Pancreas (tissue), 10 donors: ENCODE results near the gene CAPZB. TPM values are rescaled to one million over a fixed set of nuclear protein-coding genes. Genes with fewer than 3 reads are reported as not detected.

Experiments used
- ATAC-seq, 4 donors: fragments of 200-7000 bp; cut with Tn5 transposase; one replicate each; pipeline versions ENCODE4 v1.8.0 to v1.9.1; 2020; ENCODE audit warnings: mild to moderate bottlenecking in 4 of 4, moderate library complexity in 4 of 4
- DNase-seq, 6 donors: peaks; one replicate each; pipeline ENCODE4 v3.0.0-alpha.2; 2020
- FAIRE-seq: peaks from 2 replicates; lab custom pipeline; 2012; peaks lifted over from hg19 to GRCh38; lab: Jason Lieb, UNC
- H3K27ac ChIP-seq, 4 donors: fragments of 200-600 bp; sonication (generic); 1 replicate in 3 of 4; 2 replicates in 1 of 4; pipeline versions ENCODE4 v1.5.0 to v1.8.0; 2020
- H3K27me3 ChIP-seq, 4 donors: fragments of 200-600 bp; one replicate each; pipeline ENCODE4 v1.8.0; 2021
- H3K36me3 ChIP-seq, 3 donors: fragments of 200-600 bp; sonication (generic) in 1 of 3; one replicate each; pipeline versions ENCODE4 v1.5.0 to v1.8.0; 2020 to 2021
- H3K4me1 ChIP-seq, 3 donors: fragments of 200-600 bp; one replicate each; pipeline ENCODE4 v1.8.0; 2021
- H3K4me3 ChIP-seq, 4 donors: fragments of 200-600 bp; sonication (generic) in 2 of 4; one replicate each; pipeline versions ENCODE4 v1.5.0 to v1.8.0; 2020 to 2021
- H3K9me3 ChIP-seq, 4 donors: fragments of 200-600 bp; one replicate each; pipeline ENCODE4 v1.8.0; 2021
- CTCF ChIP-seq, 4 donors: fragments of 200-600 bp; sonication (generic) in 3 of 4; IDR thresholded peaks; one replicate each; pipeline versions ENCODE4 v1.5.0 to v1.8.0; 2021; ENCODE audit warnings: antibody characterized with exemption in 4 of 4
- WGBS, 2 donors: extraction: QIAGEN DNeasy Blood & Tissue Kit; methylation state at CpG; one replicate each; pipeline ENCODE4 v1.1.7; 2013; 5-methylcytosine and 5-hydroxymethylcytosine counted together
- intact Hi-C, 3 donors: fragments of 100-400 bp; cut with DNase I; formaldehyde crosslinking; loops; one replicate each; pipeline versions ENCODE4 v1.11.1 to v1.14.2; 2022
- polyA plus RNA-seq, 2 donors: library from polyadenylated mRNA; stranded (reverse); fragments of 200-250 nt; gene quantifications; one replicate each; pipeline ENCODE4 v1.2.3, GENCODE V29; 2013
- total RNA-seq, 6 donors: library from RNA; stranded (reverse); fragmentation: NEBNext Ultra II Directional in 4 of 6; extraction: Animal tissue kit (Norgen Biotek cat#: 25700) in 4 of 6; gene quantifications; one replicate each; pipeline versions ENCODE4 v1.2.1 to v1.2.4, GENCODE V29; 2021 to 2023
- donor health status: healthy with polysubstance abuse.
- donor health status: DM: no; HTN: no; CAD: no; lungs with moderate emphysema.
- donor health status: DM: no; HTN: no; CAD: no.
- donor health status: control.
- donor health status: control.
- donor health status: Bipolar disorder and iron deficiency.
- donor health status: DM: yes; HTN: yes; CAD: no.
- donor health status: DM: no; HTN: no; CAD: no.
- donor health status: DM: no; HTN: no; CAD: no.
- donor health status: DM: yes; HTN: yes; CAD: no.

CAPZB gene
- total and polyA plus RNA-seq, 8 donors, result 43.2 to 124 (median 74.9) TPM

GRCh38 chr1:19457607-19458006 is 27.7 kb downstream of the CAPZB start:
- 73 to 85% methylated on average over 8 of the region's 8 CpGs for WGBS, 2 donors
- Histone ChIP-seq H3K36me3 (no peaks in the 10 kb centered on the region), H3K4me1 (peaks cover 0 to 23% (median 0%) of the 10 kb centered on the region in 3 donors), H3K9me3 (no peaks in the 10 kb centered on the region), H3K4me3 (no peak overlapping the region), H3K27me3 (no peaks in the 10 kb centered on the region), H3K27ac (no peak overlapping the region)
- intact Hi-C loops, result no loop called here
- no peak for FAIRE-seq
- TF ChIP-seq CTCF (IDR thresholded peaks at IDR 0.05), result no peak
- DNase-seq, result no peak
- ATAC-seq, result no peak

GRCh38 chr1:19456968-19457441 is 28.3 kb downstream of the CAPZB start:
- no peaks in the 10 kb centered on the region for H3K27me3 ChIP-seq
- H3K4me1 ChIP-seq, result peaks cover 0 to 23% (median 0%) of the 10 kb centered on the region in 3 donors
- no peak overlapping the region for H3K4me3 ChIP-seq
- intact Hi-C loops, result no loop called here
- 78 to 91% methylated on average over 9 of the region's 9 CpGs for WGBS, 2 donors
- ATAC-seq, result peak in 1 of 4 donors; percentile 4
- H3K9me3 ChIP-seq, result no peaks in the 10 kb centered on the region
- TF ChIP-seq CTCF (IDR thresholded peaks at IDR 0.05), result no peak
- FAIRE-seq, result no peak
- DNase-seq, result no peak
- H3K27ac ChIP-seq, result no peak overlapping the region
- no peaks in the 10 kb centered on the region for H3K36me3 ChIP-seq

- no peaks in the 10 kb centered on the region for H3K9me3 ChIP-seq
- TF ChIP-seq CTCF (IDR thresholded peaks at IDR 0.05), result no peak
- FAIRE-seq (no peak), DNase-seq (no peak), ATAC-seq (no peak)
- intact Hi-C loops, result no loop called here
- no peaks in the 10 kb centered on the region for H3K36me3 ChIP-seq
- no peak overlapping the region for H3K27ac ChIP-seq
- 93 to 96% methylated on average over 8 of the region's 8 CpGs for WGBS, 2 donors
- no peaks in the 10 kb centered on the region for H3K27me3 ChIP-seq
- no peak overlapping the region for H3K4me3 ChIP-seq
- peaks cover 10 to 31% (median 11%) of the 10 kb centered on the region in 3 donors for H3K4me1 ChIP-seq
Observed at GRCh38 chr1:19455353-19455752, 30.0 kb downstream of the CAPZB start.

- H3K36me3 ChIP-seq, result no peaks in the 10 kb centered on the region
- ATAC-seq (peak in 3 of 4 donors; percentile 22 to 40 (median 28)), FAIRE-seq (no peak), DNase-seq (no peak)
- H3K9me3 ChIP-seq, result no peaks in the 10 kb centered on the region
- H3K27me3 ChIP-seq, result no peaks in the 10 kb centered on the region
- H3K4me1 ChIP-seq, result peaks cover 13 to 34% (median 13%) of the 10 kb centered on the region in 3 donors
- no peak overlapping the region for H3K27ac ChIP-seq
- TF ChIP-seq CTCF (IDR thresholded peaks at IDR 0.05), result no peak
- 74% methylated on average over 11 of the region's 11 CpGs for WGBS, 2 donors
- intact Hi-C loops, result no loop called here
- H3K4me3 ChIP-seq, result no peak overlapping the region
Observed at GRCh38 chr1:19454265-19455146, 30.8 kb downstream of the CAPZB start.
